ENCODE results near the gene IFIT2.

IFIT2 gene

DNA sequence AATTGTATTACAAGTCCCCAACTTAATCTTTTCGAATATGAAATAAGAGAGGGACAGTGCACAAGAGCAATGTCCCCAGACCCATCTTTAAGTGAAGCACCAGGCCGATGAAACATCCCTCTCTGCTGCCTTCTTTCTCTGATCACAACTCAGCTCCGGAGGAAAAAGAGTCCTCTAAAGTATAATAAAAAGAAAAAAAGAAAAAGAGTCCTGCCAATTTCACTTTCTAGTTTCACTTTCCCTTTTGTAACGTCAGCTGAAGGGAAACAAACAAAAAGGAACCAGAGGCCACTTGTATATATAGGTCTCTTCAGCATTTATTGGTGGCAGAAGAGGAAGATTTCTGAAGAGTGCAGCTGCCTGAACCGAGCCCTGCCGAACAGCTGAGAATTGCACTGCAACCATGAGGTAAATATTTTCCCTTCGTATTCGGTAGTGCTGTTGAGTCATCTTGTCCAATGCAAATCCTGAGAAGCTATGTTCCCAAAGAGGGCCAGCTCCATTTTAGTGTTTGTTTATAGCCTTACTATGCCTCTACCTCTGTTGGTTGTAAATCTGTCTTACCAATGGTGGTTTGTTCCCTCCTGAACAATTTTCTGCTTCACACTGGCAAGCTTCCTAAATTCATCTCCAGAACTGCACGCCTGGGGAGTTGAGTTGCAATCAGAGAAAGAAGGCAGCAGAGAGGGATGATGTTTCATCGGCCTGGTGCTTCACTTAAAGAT, at the start of gene IFIT2:
TSS of gene IFIT2 (plus strand) at position 326 of the 725 bp plus-strand sequence. CDS start at position 404, 78 bp downstream.
- DNase-seq (ENCODE audit: low read depth in 2 of 2): no peak

DNA sequence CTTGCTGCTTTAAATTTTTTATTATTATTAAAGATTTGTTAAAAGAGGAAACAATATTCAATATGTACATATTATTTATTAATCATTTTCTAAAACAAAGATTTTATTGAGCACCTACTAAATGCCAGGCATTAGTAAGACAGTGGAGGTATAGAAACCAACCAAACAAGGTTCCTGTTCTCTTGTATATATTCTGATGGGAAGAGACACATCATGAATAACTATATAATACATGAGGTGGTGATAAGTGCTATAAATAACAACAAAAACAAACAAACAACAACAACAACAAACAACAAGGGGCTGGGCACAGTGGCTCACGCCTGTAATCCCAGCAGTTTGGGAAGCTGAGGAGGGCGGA, 49.6 kb upstream of the IFIT2 start:
- DNase-seq (ENCODE audit: low read depth in 2 of 2): no peak

- peak in 1 of 2 donors; percentile 14 for DNase-seq (ENCODE audit: low read depth in 2 of 2)
Measured at GRCh38 chr10:89255091-89255579, 46.7 kb upstream of the IFIT2 start.

DNA sequence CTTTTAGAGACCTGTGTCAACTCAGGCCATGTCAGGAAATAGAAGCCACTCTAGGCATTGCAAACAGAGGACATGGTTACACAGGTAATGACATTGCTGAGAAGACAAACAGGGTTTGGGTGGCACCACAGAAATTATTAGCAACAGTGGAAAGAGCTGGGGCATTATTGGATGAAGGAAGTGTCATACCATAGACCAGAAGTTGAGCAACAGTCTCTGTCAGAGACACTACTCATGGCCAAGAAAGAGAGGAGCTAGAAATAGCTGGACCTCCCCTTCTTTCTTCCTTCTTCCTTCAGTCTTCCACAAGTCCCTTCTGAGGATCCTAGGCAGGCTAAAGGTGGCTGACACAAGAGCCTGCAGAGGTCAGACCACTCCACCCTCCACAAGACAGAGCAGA, 46.1 kb upstream of the IFIT2 start:
- DNase-seq (ENCODE audit: low read depth in 2 of 2): no peak

GRCh38 chr10:89256340-89256739, 45.5 kb upstream of the IFIT2 start:
- DNase-seq (ENCODE audit: low read depth in 2 of 2): no peak

DNA sequence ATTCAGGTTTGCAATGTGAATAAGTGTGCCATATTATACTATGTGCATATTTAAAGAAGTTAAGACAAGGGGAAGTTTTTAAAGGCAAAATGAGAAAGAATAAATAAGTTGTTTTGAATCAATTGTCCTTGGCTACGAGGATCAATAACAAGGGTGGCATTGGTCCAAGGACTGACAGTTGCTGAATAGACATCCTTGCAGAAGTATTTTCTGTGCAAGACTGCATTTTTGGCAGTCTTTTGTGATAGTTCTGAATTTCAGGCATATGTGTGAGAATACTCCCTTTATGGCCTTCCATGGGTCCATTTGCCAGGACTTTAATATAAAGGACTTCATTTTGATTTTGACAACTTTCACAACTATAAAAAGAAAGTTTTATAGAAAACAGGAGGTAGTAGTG, 44.9 kb upstream of the IFIT2 start:
- no peak for DNase-seq (ENCODE audit: low read depth in 2 of 2)

GRCh38 chr10:89257581-89257980, 44.3 kb upstream of the IFIT2 start:
- DNase-seq (ENCODE audit: low read depth in 2 of 2): no peak

- DNase-seq (ENCODE audit: low read depth in 2 of 2): no peak
Measured at GRCh38 chr10:89258881-89259280, 43.0 kb upstream of the IFIT2 start.

GRCh38 chr10:89262086-89263051, 39.5 kb upstream of the IFIT2 start:
- DNase-seq (ENCODE audit: low read depth in 2 of 2): no peak

GRCh38 chr10:89263091-89263490, 38.8 kb upstream of the IFIT2 start:
- DNase-seq (ENCODE audit: low read depth in 2 of 2): no peak

- no peak for DNase-seq (ENCODE audit: low read depth in 2 of 2)
Measured at GRCh38 chr10:89263531-89263930, 38.3 kb upstream of the IFIT2 start.

- DNase-seq (ENCODE audit: low read depth in 2 of 2): no peak
Measured at GRCh38 chr10:89266721-89267453, 35.0 kb upstream of the IFIT2 start.

DNA sequence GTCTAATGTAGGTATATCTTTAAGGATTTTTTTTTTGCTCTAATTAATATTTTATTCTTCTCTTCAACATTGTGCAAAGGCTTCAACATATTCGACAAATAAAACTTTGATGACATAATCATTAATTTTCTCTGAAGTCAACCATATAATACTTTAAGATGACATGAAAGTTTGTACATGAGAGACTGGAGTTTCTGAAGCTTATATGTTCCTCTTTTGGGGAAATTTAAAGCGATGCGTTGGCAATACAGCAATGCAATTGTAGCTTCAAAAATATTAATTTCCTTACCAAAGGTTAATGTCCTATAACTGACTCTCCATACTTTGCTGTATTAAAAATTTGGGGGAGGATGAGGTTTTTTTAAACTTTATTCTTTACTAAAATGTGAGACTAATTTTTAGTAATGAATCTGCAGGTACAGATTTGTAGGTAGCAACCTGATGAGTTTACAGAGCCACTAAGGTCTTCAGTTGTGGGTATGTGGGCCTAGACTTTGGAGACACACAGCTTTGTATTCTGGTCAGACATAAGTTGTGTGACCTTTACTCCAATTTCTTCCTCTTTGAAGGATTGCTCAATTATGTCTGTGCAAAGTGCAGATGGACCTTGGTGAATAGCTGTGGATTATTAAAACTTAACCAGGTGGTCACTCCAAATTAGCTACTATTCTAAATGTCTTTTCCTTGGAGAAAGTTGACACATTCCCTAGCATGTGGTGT, 32.3 kb upstream of the IFIT2 start:
- no peak for DNase-seq (ENCODE audit: low read depth in 2 of 2)

- no peak for DNase-seq (ENCODE audit: low read depth in 2 of 2)
Measured at GRCh38 chr10:89270153-89270483, 31.7 kb upstream of the IFIT2 start.

DNA sequence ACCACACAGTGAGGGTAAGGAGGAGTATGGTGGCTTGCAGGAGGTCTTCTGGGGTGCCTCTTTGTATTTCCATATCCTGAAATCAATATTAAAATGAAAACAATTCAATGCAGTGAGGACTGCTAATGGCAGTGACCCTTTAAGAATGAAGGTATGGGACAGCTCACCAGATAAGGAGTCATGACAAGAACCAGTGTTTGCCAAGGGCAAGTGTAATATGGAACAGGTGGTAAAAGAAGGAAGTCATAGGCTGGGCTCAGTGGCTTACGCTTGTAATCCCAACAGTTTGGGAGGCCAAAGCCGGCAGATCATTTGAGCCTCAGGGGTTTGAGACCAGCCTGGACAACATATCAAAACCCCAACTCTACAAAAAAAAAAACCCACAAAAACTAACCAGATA, 30.3 kb upstream of the IFIT2 start:
- no peak for DNase-seq (ENCODE audit: low read depth in 2 of 2)

DNA sequence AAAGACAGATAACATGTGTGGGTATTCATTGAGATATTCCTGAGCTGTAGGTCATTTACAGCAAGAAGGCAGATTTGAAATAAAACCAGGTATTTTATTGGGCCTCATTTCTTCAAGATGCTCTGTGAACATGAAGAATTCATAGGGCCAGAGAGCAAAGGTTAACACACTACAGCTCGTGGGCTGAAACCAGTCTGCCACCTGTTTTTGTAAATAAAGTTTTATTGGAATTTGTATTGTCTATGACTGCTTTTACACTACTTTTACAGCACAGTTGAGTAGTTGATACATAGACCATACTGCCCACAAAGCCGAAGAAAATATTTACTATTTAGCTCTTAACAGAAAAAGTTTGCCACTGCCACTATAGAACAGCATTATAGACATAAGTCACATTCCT, 28.2 kb upstream of the IFIT2 start:
- DNase-seq (ENCODE audit: low read depth in 2 of 2): no peak

DNA sequence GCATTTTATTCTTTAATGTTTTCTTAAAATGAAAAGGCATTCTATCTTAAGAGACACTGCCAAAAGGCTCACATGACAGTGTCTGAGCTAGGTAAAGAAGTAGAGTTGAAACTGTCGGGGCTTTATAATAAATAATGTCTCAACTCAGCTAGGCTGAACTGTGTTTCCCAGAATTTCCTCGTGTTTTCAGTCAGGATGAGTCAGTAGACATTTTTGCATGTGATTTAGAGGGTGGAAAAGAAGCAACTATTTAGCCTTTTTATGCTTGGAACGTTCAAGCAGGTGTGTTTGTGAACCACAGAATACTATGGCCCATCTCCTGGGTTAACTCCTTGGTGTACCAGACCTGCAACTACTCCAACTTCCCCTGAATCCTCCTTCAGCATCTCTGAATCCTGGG, 26.9 kb upstream of the IFIT2 start:
- DNase-seq (ENCODE audit: low read depth in 2 of 2): no peak

DNA sequence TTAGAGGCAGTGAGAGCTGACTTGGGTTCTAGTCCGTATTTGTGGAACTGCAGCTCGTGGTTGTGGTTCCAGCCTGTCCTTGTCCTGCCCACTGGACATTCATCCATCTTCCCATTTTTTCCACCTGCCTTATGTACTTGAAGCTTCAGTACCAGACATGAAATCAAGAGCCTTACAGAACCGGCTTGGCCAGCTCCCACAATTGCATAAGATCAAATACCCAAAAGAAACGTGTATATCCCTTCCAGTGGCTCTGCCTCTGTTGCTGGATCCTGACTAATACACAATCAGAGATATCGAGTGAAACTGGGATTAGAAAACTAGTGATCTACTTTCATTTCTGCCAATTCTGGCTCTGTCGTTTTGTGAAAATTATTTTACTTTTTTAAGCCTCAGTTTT, 26.5 kb upstream of the IFIT2 start:
- DNase-seq (ENCODE audit: low read depth in 2 of 2): no peak

GRCh38 chr10:89278034-89278535, 23.8 kb upstream of the IFIT2 start:
- DNase-seq (ENCODE audit: low read depth in 2 of 2): no peak

DNA sequence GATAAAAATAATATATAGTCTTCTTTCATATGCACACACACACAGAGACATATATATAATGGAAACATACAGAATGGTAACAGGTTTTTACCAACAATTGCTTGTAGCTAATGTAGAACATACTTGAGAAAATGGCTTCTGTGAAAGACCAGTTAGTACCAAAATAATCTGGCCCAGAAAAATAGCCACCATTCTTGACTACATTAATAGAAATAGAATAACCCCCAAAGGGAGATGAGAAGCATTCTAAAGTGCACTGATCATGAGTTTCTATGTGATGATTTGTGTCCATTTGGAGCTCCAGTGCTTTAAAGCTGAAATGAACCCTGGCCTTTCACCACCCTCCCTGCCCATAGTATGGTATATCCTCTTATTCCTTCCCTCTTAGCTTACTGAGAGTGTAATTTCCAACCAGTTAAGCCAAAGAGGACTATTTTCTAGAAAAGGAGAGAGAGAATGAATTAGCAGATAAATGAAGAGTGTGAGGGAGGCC, 22.9 kb upstream of the IFIT2 start:
- DNase-seq (ENCODE audit: low read depth in 2 of 2): no peak

- no peak for DNase-seq (ENCODE audit: low read depth in 2 of 2)
Measured at GRCh38 chr10:89279421-89279869, 22.4 kb upstream of the IFIT2 start.

All from stimulated activated CD4-positive, alpha-beta T cell treated with anti-CD3 and anti-CD28 coated beads, Interleukin-15, amount 100 ng/mL, for 48 hours (primary cell).